Measurements from ENCODE around the gene TTLL10.

GRCh38 chr1:1225913-1226312 lies 52.2 kb downstream of the TTLL10 start:
- TF ChIP-seq CTCF (IDR thresholded peaks at IDR 0.05; ENCODE audit: low read depth, low read length) (no peak), POLR2A (IDR thresholded peaks at IDR 0.05; ENCODE audit: extremely low read depth, insufficient read length) (no peak), MYC (IDR thresholded peaks at IDR 0.05; ENCODE audit: low read depth, low read length) (no peak)
